GM03348 (cell line): ENCODE data around the gene SLC4A3.

Experiments
- DNase-seq: peaks from one replicate; pipeline ENCODE4 v3.0.0; 2012; ENCODE audit warnings: low spot score

Gene SLC4A3

DNA sequence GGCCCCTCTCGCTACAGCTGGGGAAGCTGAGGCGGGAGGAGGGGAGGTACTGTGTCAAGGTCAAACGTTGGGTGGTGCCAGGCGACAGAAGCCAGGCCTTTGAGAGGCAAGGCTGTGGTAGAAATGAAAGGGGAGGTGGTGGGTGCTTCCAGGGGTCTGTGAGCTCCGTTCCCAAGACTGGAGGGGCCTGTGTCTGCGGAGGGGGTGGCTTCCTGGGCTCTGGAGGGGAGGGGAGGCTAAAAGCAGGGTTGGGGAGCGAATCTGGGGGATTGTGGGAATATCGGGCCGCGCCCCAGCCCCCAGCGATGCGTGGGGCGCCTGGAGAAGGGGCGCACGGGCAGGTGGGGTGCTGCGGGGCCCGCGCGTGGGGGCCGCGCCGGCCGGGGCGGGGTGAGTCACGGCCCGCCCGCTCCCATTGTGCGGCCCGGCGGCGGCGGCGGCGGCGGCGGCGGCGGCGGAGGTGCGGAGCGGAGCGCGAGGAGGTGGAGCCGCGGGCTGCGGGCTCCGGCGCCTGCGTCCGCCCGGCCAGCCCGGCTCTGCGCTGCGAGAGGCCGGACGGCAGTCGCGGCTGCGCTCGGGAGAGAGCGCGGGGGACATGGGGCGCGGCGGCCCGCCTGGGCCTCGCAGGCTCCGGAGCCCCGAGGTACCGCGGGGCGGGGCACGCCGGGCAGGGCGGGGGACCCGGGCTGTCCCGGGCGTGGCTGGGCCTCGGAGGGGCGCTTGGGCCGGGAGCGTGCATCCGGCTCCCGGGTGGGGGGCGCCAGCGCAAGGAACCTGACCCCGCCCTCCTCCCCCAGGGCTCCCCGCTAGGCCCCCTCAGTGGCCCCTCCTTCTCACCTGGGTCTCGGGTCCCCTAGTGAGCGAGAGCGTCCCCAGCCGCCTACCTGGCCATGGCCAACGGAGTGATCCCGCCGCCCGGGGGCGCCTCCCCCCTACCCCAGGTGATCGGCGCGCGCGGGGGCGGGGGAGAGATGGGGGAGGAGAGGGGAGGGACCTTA is at the start of gene SLC4A3:
Gene SLC4A3 (plus strand): TSS at position 528 of the 998 bp plus-strand sequence. CDS start 363 bp downstream, at position 891.
- peak; percentile 90 for DNase-seq

DNA sequence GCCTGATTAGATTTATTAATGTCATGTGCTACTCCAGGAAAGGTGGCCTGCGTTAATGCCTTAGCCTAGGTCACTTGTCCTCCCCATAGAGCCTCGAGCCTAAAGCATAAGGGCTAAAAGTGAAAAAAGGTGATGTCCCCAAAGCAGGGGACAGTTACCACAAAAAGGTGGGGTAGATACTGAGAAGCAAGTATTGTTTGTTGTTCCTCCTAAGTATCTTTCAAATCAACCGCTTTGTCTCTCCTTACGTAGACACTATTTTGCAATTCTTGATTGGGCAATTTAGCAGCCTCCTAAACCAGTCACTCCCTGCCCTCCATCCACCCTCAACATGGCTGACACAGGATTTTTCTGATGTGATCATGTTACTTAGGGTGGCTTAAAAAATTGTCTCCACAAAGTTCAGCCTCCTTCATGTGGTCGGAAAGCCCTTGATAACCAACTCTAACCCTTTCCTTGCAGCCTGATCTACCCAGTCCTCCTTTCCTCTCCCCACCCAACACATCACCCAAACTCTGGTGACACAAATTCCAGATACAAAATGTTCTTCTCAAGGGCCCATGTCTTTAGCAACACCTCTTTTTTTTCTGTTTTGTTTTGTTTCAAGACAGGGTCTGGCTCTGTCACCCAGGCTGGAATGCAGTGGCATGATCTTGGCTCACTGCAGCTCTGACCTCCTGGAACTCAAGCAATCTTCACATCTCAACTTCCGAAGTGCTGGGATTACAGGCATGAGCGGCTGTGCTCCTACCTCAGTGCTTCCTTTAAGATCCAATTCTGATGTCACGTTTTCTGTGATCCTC is 48.4 kb upstream of the SLC4A3 start:
- DNase-seq: peak; percentile 26

DNA sequence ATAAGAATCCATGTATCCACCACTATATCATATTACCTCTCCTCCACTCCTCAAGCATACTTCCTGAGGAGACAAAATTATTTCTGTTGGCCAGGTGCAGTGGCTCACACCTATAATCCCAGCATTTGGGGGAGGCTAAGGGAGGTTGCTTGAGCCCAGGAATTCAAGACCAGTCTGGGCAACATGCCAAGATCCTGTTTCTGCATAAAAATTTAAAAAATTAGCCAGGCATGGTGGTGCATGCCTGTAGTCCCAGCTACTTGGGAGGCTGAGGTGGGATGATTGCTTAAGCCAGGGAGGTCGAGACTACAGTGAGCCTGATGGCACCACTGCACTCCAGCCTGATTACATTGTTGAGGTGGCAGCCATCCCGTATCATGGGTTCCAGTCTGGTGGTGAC is 46.1 kb upstream of the SLC4A3 start:
- no peak for DNase-seq

DNA sequence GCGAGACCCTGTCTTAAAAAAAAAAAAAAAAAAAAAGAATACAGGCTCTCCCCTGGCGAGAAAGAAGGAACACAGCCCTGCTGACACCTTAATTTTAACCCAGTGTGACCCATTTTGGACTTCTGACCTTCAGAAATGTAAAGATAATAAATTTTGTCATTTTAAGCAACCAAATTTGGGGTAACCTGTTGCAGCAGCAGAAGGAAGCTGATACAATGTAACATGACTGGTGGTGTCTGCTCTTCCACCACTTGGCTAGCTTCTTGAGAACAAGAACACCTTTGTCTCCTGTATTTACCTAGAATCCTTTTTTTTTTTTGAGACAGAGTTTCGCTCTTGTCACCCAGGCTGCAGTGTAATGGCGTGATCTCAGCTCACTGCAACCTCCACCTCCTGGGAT is 36.3 kb upstream of the SLC4A3 start:
- no peak for DNase-seq

GRCh38 chr2:219592736-219593135 is 34.7 kb upstream of the SLC4A3 start:
- DNase-seq: no peak

DNA sequence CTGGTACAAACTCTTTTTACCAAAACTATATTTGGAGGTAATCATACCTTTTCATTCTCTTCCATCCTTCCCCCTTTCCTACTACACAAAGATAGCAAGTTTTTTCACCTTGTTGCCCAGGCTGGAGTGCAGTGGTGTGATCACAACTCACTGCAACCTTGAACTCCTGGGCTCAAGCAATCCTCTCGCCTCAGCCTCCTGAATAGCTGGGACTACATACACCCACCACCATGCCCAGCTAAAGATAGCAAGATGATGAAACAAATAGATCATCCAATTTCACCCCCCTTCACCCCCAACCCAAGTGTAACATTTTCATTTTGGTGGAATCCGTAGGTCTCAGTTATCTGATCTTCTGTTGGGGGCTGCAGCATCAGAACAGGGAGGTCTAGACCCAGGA is 34.3 kb upstream of the SLC4A3 start:
- DNase-seq: no peak

GRCh38 chr2:219595256-219595655 is 32.2 kb upstream of the SLC4A3 start:
- DNase-seq: peak; percentile 6

- DNase-seq: peak; percentile 27
Observed at GRCh38 chr2:219596954-219597551, 30.4 kb upstream of the SLC4A3 start.

GRCh38 chr2:219597552-219598307 is 29.7 kb upstream of the SLC4A3 start, which contains the start of gene STK11IP:
Gene STK11IP, plus strand, starts transcription at chr2:219597857. Its CDS starts 263 bp downstream, at chr2:219598120.
- peak; percentile 99 for DNase-seq

GRCh38 chr2:219598308-219599078 is 28.9 kb upstream of the SLC4A3 start:
- no peak for DNase-seq

DNA sequence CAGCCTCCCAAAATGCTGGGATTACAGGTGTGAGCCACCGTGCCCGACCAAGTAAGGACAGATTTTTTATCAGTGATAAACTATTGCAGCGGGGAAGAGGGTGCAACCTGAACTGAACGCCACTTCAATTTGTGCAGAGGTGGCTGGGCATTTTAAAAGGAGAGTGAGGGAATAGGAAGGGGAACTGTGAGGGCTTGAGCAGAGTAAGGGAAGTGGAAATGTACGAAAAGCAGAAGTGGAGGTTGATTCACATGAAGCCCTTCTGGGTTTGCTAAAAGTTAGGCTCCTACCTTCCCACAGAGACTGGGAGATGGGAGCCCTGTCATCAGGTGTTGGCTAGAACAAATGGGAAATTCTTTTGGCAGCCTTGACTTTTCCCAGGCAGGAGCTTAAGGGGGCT is 23.7 kb upstream of the SLC4A3 start:
- DNase-seq: no peak

- DNase-seq: no peak
Observed at GRCh38 chr2:219605607-219605954, 21.8 kb upstream of the SLC4A3 start.

- DNase-seq: no peak
Observed at GRCh38 chr2:219607931-219608330, 19.5 kb upstream of the SLC4A3 start.

DNA sequence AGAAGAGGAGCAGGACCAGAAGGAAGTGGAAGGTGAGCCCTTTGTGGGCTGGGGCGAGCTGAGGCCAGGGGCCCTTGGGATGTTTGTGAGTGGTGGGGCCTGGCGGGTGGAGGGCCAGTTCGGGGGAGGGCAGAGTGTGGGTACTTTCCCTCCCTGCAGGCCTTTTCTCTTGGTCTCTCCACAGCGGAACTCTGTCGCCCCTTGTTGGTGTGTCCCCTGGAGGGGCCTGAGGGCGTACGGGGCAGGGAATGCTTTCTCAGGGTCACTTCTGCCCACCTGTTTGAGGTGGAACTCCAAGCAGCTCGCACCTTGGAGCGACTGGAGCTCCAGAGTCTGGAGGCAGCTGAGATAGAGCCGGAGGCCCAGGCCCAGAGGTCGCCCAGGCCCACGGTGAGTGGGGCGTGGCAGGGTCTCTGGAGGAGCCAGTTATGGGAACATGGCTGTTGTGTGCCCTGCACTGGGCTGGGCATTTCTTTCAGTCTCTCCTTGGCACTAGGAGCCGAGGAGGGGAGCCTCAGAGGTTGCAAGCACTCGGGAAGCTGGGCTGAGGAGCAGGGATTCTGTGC is 18.9 kb upstream of the SLC4A3 start:
- no peak for DNase-seq

DNA sequence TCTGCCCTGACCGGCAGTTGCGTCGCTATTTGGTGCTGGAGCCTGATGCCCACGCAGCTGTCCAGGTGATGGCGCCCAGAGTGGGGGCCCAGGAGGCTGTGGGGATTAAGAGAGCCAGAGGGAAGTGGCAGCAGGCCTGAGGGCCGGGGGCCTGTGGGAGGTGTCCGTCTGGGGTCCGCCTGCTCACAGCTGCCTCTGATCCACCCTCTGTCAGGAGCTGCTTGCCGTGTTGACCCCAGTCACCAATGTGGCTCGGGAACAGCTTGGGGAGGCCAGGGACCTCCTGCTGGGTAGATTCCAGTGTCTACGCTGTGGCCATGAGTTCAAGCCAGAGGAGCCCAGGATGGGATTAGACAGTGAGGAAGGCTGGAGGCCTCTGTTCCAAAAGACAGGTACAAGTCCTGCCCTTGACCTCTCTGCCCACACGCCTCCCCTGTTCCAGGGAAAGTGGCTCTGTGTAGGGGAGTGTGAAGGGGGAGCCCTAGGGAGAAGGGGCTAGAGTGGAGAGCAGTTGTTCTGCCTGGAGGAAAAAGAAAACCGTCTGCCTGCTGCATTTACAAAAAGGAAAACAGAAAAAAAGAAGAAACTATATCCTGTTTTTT is 18.2 kb upstream of the SLC4A3 start:
- DNase-seq: no peak

- DNase-seq: no peak
Observed at GRCh38 chr2:219611306-219611705, 16.1 kb upstream of the SLC4A3 start.

GRCh38 chr2:219611866-219612576 is 15.4 kb upstream of the SLC4A3 start:
- DNase-seq: no peak

DNA sequence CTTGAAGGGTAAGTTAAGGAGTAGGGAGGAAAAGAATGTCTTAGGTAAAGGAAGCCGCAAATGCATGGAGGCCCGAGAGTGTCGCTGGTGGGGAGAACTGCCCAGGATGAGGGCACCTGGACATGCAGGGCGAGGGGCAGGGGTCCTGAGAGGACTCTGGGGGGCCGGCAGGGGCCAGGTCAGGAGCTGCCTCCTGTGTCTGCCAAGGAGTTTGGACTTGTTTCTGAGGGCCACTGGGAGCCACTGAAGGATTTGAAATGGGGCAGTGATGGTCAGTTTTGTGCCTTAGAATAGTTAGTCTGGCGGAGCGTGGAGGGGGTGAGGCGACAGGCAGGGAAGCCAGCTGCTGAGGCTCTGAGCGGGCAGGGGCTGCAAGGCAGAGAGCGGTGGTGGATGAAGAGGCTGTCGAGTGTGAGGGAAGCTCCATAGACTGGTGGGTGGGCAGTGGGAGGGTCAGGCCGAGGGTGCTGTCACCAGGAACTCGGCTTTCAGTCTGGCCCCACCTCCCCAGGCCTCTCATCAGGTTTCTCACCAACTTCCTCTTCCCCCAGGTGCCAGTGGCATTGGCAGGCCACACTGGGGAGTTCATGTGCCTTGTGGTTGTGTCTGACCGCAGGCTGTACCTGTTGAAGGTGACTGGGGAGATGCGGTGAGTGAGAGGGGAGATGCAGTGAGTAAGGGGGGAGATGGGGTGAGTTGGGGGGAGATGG is 14.7 kb upstream of the SLC4A3 start:
- DNase-seq: no peak
